ACHN (cell line): ENCODE measurements around the gene BCAS3.
"Not testable (repeated sequence)": the region's sequence is repeated elsewhere in the genome, so short reads cannot be mapped to it uniquely, and the experiment has no call there.

ENCODE experiments used
- DNase-seq: peaks from one replicate; pipeline ENCODE4 v3.0.0-alpha.2; 2015
- in situ Hi-C: cut with HindIII; loops from 2 replicates; pipeline ENCODE4 v1.10.0; 2017; ENCODE audit warnings: low sequenced_read_pairs, low pct_ligation_motif_present, low pct_unique_long_range_greater_than_20kb

Gene BCAS3

GRCh38 chr17:61422116-61422799 is 744.6 kb downstream of the BCAS3 start:
- in situ Hi-C loops, result no loop called here
- no peak for DNase-seq

GRCh38 chr17:61422869-61423268 is 745.2 kb downstream of the BCAS3 start:
- no peak for DNase-seq
- in situ Hi-C loops, result no loop called here

- no peak for DNase-seq
- in situ Hi-C loops, result no loop called here
Measured at GRCh38 chr17:61423967-61424649, 746.5 kb downstream of the BCAS3 start.

GRCh38 chr17:61425682-61426481 is 748.2 kb downstream of the BCAS3 start:
- in situ Hi-C loops, result no loop called here

GRCh38 chr17:61426482-61427304 is 749.0 kb downstream of the BCAS3 start:
- in situ Hi-C loops, result no loop called here

More at GRCh38 chr17:61425682-61426481, 748.2 kb downstream of the BCAS3 start:
- peak; percentile 35 for DNase-seq

GRCh38 chr17:61427567-61427966 is 749.9 kb downstream of the BCAS3 start:
- no peak for DNase-seq
- in situ Hi-C loops, result no loop called here

More at GRCh38 chr17:61426482-61427304, 749.0 kb downstream of the BCAS3 start:
- peak; percentile 45 for DNase-seq

- no peak for DNase-seq
- in situ Hi-C loops, result no loop called here
Measured at GRCh38 chr17:61429274-61429673, 751.6 kb downstream of the BCAS3 start.

GRCh38 chr17:61429831-61430230 is 752.2 kb downstream of the BCAS3 start:
- in situ Hi-C loops, DNase-seq: not testable (repeated sequence)

- in situ Hi-C loops, result no loop called here
- no peak for DNase-seq
Measured at GRCh38 chr17:61431594-61432311, 754.1 kb downstream of the BCAS3 start.

GRCh38 chr17:61436273-61436672 is 758.6 kb downstream of the BCAS3 start:
- no peak for DNase-seq
- in situ Hi-C loops, result no loop called here

GRCh38 chr17:61436995-61437704 is 759.5 kb downstream of the BCAS3 start:
- no peak for DNase-seq
- in situ Hi-C loops, result no loop called here

GRCh38 chr17:61440697-61441096 is 763.0 kb downstream of the BCAS3 start:
- DNase-seq, result no peak
- in situ Hi-C loops, result no loop called here

- DNase-seq, in situ Hi-C loops: not testable (repeated sequence)
Measured at GRCh38 chr17:61441507-61441906, 763.9 kb downstream of the BCAS3 start.

- in situ Hi-C loops, result no loop called here
- DNase-seq, result no peak
Measured at GRCh38 chr17:61442136-61442775, 764.6 kb downstream of the BCAS3 start.
